Posterior cingulate gyrus (tissue), 11 donors: ENCODE results near the gene PASK.
"Not testable (repeated sequence)": the region's sequence is repeated elsewhere in the genome, so short reads cannot be mapped to it uniquely, and the experiment has no call there.

Experiments
- DNase-seq, 10 donors: peaks; one replicate each; pipeline versions ENCODE4 v3.0.0 to v3.0.0-alpha.2; 2020 to 2021; ENCODE audit warnings: mixed read lengths in 3 of 10
- intact Hi-C: fragments of 100-400 bp; cut with DNase I; formaldehyde crosslinking; loops from one replicate; pipeline ENCODE4 v1.15.1; 2023

Gene PASK

GRCh38 chr2:241148891-241149674 lies at the start of gene PASK:
TSS of gene PASK (minus strand) at chr2:241149472. CDS start at chr2:241143032, 6,440 bp downstream.
- DNase-seq, result peak; percentile 91 to 100 (median 96)
- intact Hi-C loops, result no loop called here

DNA sequence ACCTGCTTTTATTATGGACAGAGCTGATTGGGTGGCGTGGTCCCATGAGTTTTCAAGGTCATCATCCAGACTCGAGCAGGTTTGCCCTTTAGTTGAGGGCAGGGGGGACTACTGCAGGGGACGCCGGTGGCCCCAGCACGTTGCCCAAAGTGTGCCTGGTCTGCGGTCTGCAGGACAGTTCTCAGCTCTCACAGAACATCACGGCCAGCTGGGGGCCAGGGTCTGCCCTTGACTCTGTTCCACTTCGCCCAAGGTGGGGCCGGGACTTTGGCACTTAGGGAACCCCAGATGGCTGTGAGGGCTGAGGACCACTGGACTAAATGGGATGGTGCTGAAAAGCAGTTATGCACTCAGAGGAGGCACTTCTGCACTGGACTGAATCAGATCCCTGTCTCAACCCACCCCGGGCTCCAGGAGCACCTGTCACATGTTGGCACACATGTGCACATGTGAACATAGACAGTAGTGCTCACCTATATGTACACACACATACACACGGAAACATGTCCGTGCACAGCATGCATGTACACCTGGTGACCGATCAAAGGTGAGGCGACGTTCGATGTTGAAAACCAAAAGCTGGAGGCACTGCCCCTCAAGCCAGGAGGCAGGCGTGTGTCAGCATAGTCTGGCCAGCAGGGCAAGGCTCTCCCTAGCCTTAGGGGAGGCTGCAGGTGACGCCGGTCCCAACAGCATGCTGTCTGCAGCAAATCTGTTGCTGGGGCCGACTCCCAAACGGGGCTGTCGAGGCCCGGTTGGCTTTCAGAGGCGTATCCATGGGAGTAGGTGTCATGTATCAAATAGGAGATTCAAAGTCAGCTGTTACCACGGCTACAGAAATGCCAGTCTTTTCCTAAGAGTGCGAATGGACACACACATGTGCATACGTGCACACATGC lies 49.4 kb upstream of the PASK start:
- intact Hi-C loops, result no loop called here
- peak in 2 of 10 donors; percentile 62 to 67 for DNase-seq

- intact Hi-C loops, result no loop called here
- DNase-seq, result peak in 2 of 10 donors; percentile 39 to 52
Measured at GRCh38 chr2:241197947-241198346, 48.7 kb upstream of the PASK start.

- intact Hi-C loops, result not testable (repeated sequence)
- DNase-seq, result peak in 2 of 10 donors; percentile 43 to 61
Measured at GRCh38 chr2:241197246-241197645, 48.0 kb upstream of the PASK start.

GRCh38 chr2:241195506-241196130 lies 46.3 kb upstream of the PASK start:
- peak in 5 of 10 donors; percentile 8 to 73 (median 46) for DNase-seq
- intact Hi-C loops, result no loop called here

GRCh38 chr2:241194811-241195210 lies 45.5 kb upstream of the PASK start:
- intact Hi-C loops, result no loop called here
- DNase-seq, result peak in 4 of 10 donors; percentile 1 to 56 (median 28)

DNA sequence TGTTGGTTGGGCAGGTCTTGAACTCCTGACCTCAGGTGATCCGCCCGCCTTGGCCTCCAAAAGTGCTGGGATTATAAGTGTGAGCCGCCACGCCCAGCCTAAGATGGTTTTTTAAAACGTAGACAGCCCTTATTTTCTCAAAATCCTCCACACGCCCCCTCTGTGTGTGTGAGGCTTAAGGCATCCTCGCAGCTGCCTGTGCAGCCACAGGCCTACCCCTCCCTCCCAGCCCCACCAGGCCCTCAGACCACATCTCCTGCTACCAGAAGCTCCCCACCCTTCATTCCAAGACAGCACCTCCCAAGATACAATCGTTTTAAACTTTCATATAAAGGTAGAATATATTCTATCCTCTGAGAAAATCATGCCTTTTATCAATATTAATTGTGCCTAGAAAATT lies 44.0 kb upstream of the PASK start:
- intact Hi-C loops, result no loop called here
- DNase-seq, result peak in 2 of 10 donors; percentile 3 to 41

DNA sequence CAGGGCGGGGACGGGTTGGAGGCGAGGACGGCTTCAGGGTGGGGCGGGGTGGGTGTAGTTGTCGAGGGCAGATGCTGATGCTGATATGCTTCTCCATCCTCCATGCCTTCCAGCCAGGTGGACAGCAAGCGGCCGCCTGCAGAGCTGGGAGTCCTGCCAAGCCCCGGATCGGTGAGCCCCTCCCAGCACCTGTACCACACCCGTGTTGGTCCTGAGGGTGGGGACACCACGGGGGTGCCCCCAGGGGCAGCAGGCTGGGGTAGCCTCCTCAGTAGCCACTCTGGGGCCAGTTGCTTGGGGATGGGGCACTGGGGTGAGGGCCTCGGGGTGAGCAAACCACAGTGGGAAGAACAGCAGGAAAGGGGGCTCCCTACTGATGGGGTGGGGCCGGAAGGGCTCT lies 41.8 kb upstream of the PASK start:
- intact Hi-C loops, result no loop called here
- DNase-seq, result peak in 3 of 10 donors; percentile 28 to 66 (median 39)

DNA sequence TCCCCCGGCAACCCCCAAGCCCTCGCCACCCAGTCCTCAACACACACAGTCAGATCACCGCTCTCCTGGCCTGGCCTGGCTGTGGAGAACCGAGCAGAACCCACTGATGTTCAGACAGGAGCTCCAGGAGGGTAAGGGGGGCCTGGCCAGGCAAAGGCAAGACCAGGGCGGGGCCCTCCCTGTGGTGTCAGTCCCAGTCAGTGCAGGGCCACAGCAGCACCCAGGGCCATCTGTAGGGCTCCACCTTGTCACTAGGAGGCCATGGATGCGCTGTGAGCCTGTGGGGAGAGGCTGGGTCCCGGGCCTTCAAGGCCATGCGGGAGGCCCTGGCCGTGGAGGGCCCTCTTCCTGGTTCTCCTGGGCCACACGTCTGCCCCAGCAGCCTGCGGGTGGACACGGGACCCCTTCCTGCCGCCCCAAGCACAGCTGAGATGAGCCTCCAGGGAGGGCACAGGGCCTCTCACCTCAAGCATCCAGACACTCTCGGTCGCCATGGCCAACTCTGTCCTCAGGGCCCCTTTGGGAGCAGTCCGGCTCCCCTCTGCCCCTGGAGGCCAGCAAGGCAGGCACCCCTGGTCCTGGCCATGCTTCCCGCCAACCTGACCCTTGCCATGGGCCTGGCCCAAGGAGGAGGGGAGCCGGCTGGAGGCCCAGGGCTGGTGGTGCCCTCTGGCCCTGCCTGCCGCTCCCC lies 41.2 kb upstream of the PASK start:
- DNase-seq, result peak in 3 of 10 donors; percentile 59 to 77 (median 75)
- intact Hi-C loops, result no loop called here

DNA sequence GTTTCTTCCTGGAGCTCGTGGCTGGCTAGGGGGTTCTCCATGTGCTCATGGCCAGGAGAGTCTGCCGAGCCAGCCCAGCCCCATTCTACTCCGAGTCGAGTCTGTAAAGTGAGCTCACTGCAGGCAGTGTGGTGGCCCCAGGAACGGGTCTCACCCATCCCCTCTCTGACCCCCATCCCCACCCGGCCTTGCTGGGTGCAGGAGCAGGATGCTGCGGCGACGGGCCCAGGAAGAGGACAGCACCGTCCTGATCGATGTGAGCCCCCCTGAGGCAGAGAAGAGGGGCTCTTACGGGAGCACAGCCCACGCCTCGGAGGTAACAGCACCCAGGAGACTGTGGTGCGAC lies 40.6 kb upstream of the PASK start:
- peak in 3 of 10 donors; percentile 23 to 82 (median 73) for DNase-seq
- intact Hi-C loops, result no loop called here

DNA sequence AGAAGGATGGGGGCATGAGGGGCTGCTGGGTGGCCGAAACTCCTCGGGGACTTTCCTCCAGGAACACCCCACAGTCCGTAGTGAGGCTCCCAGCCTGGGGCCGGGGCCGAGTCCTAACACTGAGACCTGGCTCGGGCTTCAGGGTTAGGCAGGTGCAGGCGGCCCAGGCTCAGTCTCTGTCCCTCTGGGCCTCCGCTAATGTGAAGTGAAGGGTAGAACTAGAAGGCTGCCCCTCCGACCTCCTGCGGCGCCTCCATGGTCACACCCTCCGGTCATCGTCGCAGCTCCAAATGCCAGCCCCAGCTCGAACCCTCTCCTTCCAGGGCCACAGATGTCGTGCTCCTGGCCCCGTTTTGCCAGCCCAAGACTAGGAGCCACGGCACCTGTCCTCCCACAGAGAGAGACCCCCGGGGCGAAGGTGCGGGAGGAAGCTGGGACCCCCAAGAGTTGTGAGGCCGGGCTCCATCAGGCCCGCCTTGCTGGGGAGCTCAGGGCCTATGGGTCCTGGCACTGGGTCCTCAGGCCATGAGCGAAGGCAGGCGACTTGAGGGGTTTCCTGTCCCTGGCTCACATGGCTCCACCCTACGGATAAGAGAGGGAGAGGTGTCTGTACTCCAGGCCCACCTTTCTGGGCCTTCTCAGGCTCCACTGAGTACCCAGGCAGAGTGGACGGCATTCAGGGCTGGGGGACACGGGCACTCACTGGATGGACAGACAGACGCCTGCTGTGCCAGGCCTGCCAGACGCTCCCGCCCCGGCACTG lies 40.0 kb upstream of the PASK start:
- intact Hi-C loops, result no loop called here
- peak in 3 of 10 donors; percentile 53 to 66 (median 55) for DNase-seq

- intact Hi-C loops, result no loop called here
- peak in 3 of 10 donors; percentile 49 to 74 (median 62) for DNase-seq
Measured at GRCh38 chr2:241188361-241189092, 39.3 kb upstream of the PASK start, which contains the start of gene ANO7. TSS of gene ANO7 (plus strand) at chr2:241188677. CDS start at chr2:241190064, 1,387 bp downstream.

GRCh38 chr2:241187918-241188234 lies 38.6 kb upstream of the PASK start:
- intact Hi-C loops, result no loop called here
- peak in 1 of 10 donors; percentile 9 for DNase-seq

- intact Hi-C loops, result no loop called here
- DNase-seq, result peak in 3 of 10 donors; percentile 33 to 77 (median 39)
Measured at GRCh38 chr2:241187101-241187917, 38.0 kb upstream of the PASK start.

DNA sequence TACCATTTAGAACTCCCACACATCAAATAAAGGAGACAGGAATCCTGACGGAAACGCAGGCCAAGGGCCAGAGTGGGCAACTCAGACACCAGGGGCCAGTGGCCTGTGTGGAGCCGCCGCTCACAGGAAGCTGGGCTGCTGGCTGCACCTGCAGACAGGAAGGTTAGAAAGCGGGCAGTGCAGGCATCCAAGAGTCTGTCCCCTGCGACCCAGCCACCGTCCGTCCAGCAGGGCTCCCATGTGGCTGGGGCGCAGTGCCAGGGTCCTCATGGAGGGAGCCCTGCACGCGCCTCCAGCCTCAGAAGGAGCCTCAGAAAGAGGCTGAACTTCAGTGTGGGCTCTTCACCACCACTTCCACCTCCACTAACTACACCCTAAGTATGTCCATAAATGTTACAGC lies 36.7 kb upstream of the PASK start:
- DNase-seq, result peak in 3 of 10 donors; percentile 57 to 70 (median 66)
- intact Hi-C loops, result no loop called here

DNA sequence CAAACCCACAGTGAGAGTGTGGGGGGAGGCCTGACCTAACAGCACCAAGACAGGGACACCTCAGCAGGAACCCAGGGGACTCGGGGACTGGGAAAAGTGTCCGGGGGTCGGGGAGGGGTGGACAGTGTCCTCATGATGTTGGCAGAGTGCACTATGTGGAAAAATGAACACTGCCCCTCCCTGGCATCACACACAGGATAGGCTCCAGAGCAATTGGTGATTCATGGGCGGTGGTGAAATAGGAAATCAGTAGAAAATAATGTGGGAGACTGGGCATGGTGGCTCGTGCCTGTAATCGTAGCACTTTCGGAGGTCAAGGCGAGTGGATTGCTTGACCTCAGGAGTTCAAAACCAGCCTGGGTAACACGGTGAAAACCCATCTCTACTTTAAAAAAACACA lies 35.6 kb upstream of the PASK start:
- peak in 2 of 10 donors; percentile 40 to 53 for DNase-seq
- intact Hi-C loops, result no loop called here

DNA sequence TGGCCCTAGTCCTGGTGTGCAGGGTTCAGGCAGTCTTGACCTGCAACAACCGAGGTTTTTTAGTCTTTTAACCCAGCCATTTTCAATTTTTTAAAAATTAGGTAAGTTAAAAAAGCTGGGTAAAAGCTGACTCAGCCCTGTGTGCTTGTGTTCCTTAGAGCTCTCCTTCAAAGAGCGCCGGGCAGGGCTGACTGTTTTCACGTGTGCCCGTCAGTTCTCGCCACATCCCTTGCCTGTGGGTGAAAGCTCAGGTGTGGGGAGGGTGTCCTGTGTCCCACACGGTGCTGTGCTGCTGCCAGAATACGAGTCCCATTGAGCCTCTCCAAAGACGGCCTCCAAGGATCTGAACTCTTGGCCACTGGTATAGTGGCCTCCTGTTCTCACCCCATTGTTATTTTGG lies 33.9 kb upstream of the PASK start:
- peak in 3 of 10 donors; percentile 8 to 42 (median 31) for DNase-seq
- intact Hi-C loops, result no loop called here
